ENCODE results near the gene BEX3. TPM values are rescaled to one million over a fixed set of nuclear protein-coding genes. Genes with fewer than 3 reads are reported as not detected.

BEX3 gene
- total RNA-seq, 2 donors from 2014 or later, result 71.9 to 77.3 TPM

- intact Hi-C loops (cut with DNase I), result no loop called here
- TF ChIP-seq POLR2A (IDR thresholded peaks at IDR 0.05), result no peak
- TF ChIP-seq, protein P1, sequence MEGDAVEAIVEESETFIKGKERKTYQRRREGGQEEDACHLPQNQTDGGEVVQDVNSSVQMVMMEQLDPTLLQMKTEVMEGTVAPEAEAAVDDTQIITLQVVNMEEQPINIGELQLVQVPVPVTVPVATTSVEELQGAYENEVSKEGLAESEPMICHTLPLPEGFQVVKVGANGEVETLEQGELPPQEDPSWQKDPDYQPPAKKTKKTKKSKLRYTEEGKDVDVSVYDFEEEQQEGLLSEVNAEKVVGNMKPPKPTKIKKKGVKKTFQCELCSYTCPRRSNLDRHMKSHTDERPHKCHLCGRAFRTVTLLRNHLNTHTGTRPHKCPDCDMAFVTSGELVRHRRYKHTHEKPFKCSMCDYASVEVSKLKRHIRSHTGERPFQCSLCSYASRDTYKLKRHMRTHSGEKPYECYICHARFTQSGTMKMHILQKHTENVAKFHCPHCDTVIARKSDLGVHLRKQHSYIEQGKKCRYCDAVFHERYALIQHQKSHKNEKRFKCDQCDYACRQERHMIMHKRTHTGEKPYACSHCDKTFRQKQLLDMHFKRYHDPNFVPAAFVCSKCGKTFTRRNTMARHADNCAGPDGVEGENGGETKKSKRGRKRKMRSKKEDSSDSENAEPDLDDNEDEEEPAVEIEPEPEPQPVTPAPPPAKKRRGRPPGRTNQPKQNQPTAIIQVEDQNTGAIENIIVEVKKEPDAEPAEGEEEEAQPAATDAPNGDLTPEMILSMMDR (IDR thresholded peaks at IDR 0.05), result no peak
- Histone ChIP-seq H3K4me1 (peaks cover 4% of the 10 kb centered on the region), H3K4me3 (no peak overlapping the region), H3K36me3 (replicated peaks in 1 of 2; ENCODE audit: insufficient read depth in 1 of 2, low read depth in 2 of 2) (no peaks in the 10 kb centered on the region), H3K27ac (no peak overlapping the region), H3K27me3 (no peaks in the 10 kb centered on the region), H3K9me3 (no peaks in the 10 kb centered on the region)
- 6 to 22% methylated on average over 1 of the region's 1 CpG for WGBS, 2 donors
- no peak for DNase-seq
- ATAC-seq, result peak; percentile 59
These were observed 13.9 kb upstream of the BEX3 start for GRCh38 chrX:103362474-103362873.

DNA sequence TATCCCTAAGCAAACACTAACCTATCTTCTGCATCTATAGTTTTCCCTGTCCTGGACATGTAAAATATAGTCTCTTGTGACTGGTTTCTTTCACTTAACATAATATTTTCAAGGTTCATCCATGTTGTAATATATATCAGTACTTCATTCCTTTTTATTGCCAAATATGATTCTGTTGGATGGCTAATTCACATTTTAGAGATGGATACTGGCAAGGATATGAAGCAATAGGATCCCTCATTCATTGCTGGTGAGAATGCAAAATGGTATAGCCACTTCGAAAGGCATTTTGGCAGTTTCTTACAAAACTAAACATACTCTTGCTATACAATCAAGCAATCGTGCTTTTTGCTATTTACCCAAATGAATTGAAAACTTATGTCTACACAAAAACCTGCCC, 13.3 kb upstream of the BEX3 start:
- H3K27ac ChIP-seq, result no peak overlapping the region
- H3K4me1 ChIP-seq, result no peaks in the 10 kb centered on the region
- H3K36me3 ChIP-seq (replicated peaks in 1 of 2; ENCODE audit: insufficient read depth in 1 of 2, low read depth in 2 of 2), result no peaks in the 10 kb centered on the region
- H3K9me3 ChIP-seq, result no peaks in the 10 kb centered on the region
- TF ChIP-seq POLR2A (IDR thresholded peaks at IDR 0.05), result no peak
- TF ChIP-seq, protein P1 (IDR thresholded peaks at IDR 0.05), result no peak
- intact Hi-C loops (cut with DNase I), result no loop called here
- DNase-seq, result no peak
- no peak for ATAC-seq
- no peaks in the 10 kb centered on the region for H3K27me3 ChIP-seq
- 78 to 83% methylated on average over 2 of the region's 2 CpGs for WGBS, 2 donors
- no peak overlapping the region for H3K4me3 ChIP-seq

GRCh38 chrX:103367502-103367901, 8.8 kb upstream of the BEX3 start:
- Histone ChIP-seq H3K9me3 (no peaks in the 10 kb centered on the region), H3K4me3 (no peak overlapping the region), H3K27ac (no peak overlapping the region), H3K4me1 (no peaks in the 10 kb centered on the region), H3K36me3 (replicated peaks in 1 of 2; ENCODE audit: insufficient read depth in 1 of 2, low read depth in 2 of 2) (no peaks in the 10 kb centered on the region), H3K27me3 (no peaks in the 10 kb centered on the region)
- no peak for ATAC-seq
- no peak for TF ChIP-seq POLR2A (IDR thresholded peaks at IDR 0.05)
- TF ChIP-seq, protein P1 (IDR thresholded peaks at IDR 0.05), result no peak
- intact Hi-C loops (cut with DNase I), result no loop called here
- WGBS, 2 donors, result 63 to 86% methylated on average over 1 of the region's 1 CpG
- no peak for DNase-seq

DNA sequence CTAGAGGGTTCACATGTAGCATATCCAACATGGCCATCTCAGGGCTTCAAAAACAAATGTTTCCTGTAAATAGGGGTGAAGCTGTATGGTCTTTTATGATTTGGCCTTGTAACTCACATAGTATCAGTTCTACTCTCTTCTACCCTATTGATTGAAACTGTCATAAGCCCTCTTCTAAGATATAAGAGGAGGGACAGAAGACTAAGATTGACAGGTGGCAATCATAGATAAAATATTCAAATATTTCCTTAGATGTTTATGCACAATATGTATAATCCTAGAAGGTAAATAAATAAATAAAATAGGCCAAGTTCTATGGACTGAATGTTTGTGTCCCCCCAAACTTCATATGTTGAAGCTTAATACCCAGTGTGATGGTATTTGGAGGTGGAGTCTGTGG, 6.9 kb upstream of the BEX3 start:
- intact Hi-C loops (cut with DNase I), result no loop called here
- no peak for ATAC-seq
- TF ChIP-seq, protein P1 (IDR thresholded peaks at IDR 0.05), result no peak
- TF ChIP-seq POLR2A (IDR thresholded peaks at IDR 0.05), result no peak
- Histone ChIP-seq H3K27ac (no peak overlapping the region), H3K4me3 (no peak overlapping the region), H3K36me3 (replicated peaks in 1 of 2; ENCODE audit: insufficient read depth in 1 of 2, low read depth in 2 of 2) (no peaks in the 10 kb centered on the region), H3K4me1 (no peaks in the 10 kb centered on the region), H3K9me3 (no peaks in the 10 kb centered on the region), H3K27me3 (no peaks in the 10 kb centered on the region)
- DNase-seq, result no peak

- 63 to 68% methylated on average over 2 of the region's 2 CpGs for WGBS, 2 donors
- no peak for DNase-seq
- intact Hi-C loops (cut with DNase I), result no loop called here
- Histone ChIP-seq H3K36me3 (replicated peaks in 1 of 2; ENCODE audit: insufficient read depth in 1 of 2, low read depth in 2 of 2) (no peaks in the 10 kb centered on the region), H3K4me3 (no peak overlapping the region), H3K27me3 (no peaks in the 10 kb centered on the region), H3K9me3 (no peaks in the 10 kb centered on the region), H3K27ac (no peak overlapping the region), H3K4me1 (no peaks in the 10 kb centered on the region)
- no peak for ATAC-seq
- TF ChIP-seq POLR2A (IDR thresholded peaks at IDR 0.05), result no peak
- TF ChIP-seq, protein P1 (IDR thresholded peaks at IDR 0.05), result no peak
These were observed 3.5 kb upstream of the BEX3 start for GRCh38 chrX:103372886-103373285.

Measured in body of pancreas (tissue), 4 donors.